HCT116 (cell line): ENCODE measurements around the gene STAB1. TPM values are rescaled to one million over a fixed set of nuclear protein-coding genes. Genes with fewer than 3 reads are reported as not detected.

Experiments used
- ATAC-seq: fragments of 200-7000 bp; cut with Tn5 transposase; 2 replicates; pipeline ENCODE4 v1.9.1; 2020; ENCODE audit warnings: mild to moderate bottlenecking, moderate library complexity
- BruUV-seq: library from RNA; stranded (reverse); fragments of 400-500 nt; replicated peaks from 2 replicates; lab custom pipeline; 2021; lab: Mats Ljungman, UMichigan
- CTCF ChIA-PET: fragments of 300-600 bp; sonication (Branson Sonifier 250); formaldehyde crosslinking; loops from one replicate; lab custom pipeline; 2021; ENCODE audit warnings: antibody characterized with exemption; lab: Charles Lee
- POLR2A ChIA-PET: fragments of 300-600, 350-600 bp; sonication (Branson Sonifier 250); formaldehyde crosslinking; loops from one replicate; lab custom pipeline; 2021; ENCODE audit warnings: antibody characterized with exemption; lab: Charles Lee
- RAD21 ChIA-PET, 2 experiments: fragments of 300-600 bp; sonication (Branson Sonifier 250); formaldehyde crosslinking; loops; one replicate each; lab custom pipeline; 2023; ENCODE audit warnings: low total read pairs in 2 of 2; ENCODE audit not compliant: uncharacterized antibody in 2 of 2, unreplicated experiment in 2 of 2, low non-redundant PET in 1 of 2; lab: Charles Lee
- DNase-seq: peaks from one replicate; pipeline ENCODE4 v3.0.0-alpha.2; 2010; ENCODE audit warnings: low read depth, low spot score
- H2AFZ ChIP-seq: fragments of 200-600 bp; shearing (Covaris generic), sonication (generic); 2 replicates; pipeline ENCODE4 v1.6.1; 2017; ENCODE audit warnings: low read depth, mixed run types, mixed read lengths, antibody characterized with exemption, low read length; ENCODE audit not compliant: poor library complexity, severe bottlenecking
- H3K27ac ChIP-seq: 2 replicates; pipeline ENCODE4 v1.5.1; 2012; ENCODE audit warnings: low read depth, low read length
- H3K27me3 ChIP-seq: fragments of 200-600 bp; sonication (generic); 2 replicates; pipeline ENCODE4 v1.6.1; 2016; ENCODE audit warnings: mixed run types, low read length, mixed read lengths; ENCODE audit not compliant: insufficient read depth
- H3K36me3 ChIP-seq, 2 experiments: fragments of 200-500 bp in 1 of 2; fragments of 200-600 bp in 1 of 2; sonication (Bioruptor generic) in 1 of 2; sonication (generic) in 1 of 2; 2 replicates each; pipeline versions ENCODE4 v1.5.1 to v1.6.1; 2014 to 2016; ENCODE audit warnings: low read length in 2 of 2, inconsistent platforms in 1 of 2, mixed read lengths in 1 of 2, mixed run types in 1 of 2; ENCODE audit not compliant: insufficient read depth in 2 of 2, control insufficient read depth in 1 of 2
- H3K4me1 ChIP-seq, 2 experiments: fragments of 200-600 bp in 1 of 2; sonication (generic) in 1 of 2; 2 replicates each; pipeline versions ENCODE4 v1.5.1 to v1.6.1; 2012 to 2017; ENCODE audit warnings: low read length in 2 of 2, inconsistent platforms in 1 of 2, mild to moderate bottlenecking in 1 of 2, mixed read lengths in 1 of 2, mixed run types in 1 of 2, moderate library complexity in 1 of 2; ENCODE audit not compliant: insufficient read depth in 2 of 2, control insufficient read depth in 1 of 2
- H3K4me2 ChIP-seq: fragments of 200-600 bp; sonication (generic); 2 replicates; pipeline ENCODE4 v1.6.1; 2017; ENCODE audit warnings: mixed run types, low read length, mixed read lengths
- H3K4me3 ChIP-seq, 2 experiments: fragments of 200-600 bp in 1 of 2; sonication (generic) in 1 of 2; replicated peaks in 1 of 2; 2 replicates each; pipeline ENCODE4 v1.5.1; 2011 to 2016; ENCODE audit warnings: low read length in 2 of 2, control low read depth in 1 of 2, low read depth in 1 of 2, mild to moderate bottlenecking in 1 of 2, mixed read lengths in 1 of 2, mixed run types in 1 of 2
- H3K79me2 ChIP-seq: fragments of 200-600 bp; sonication (generic); 2 replicates; pipeline ENCODE4 v1.6.1; 2017; ENCODE audit warnings: mild to moderate bottlenecking, mixed run types, low read length, moderate library complexity, mixed read lengths; ENCODE audit not compliant: insufficient read depth
- H3K9ac ChIP-seq: fragments of 200-600 bp; sonication (generic); 2 replicates; pipeline ENCODE4 v1.6.1; 2016; ENCODE audit warnings: low read length, mixed read lengths
- H3K9me2 ChIP-seq: fragments of 200-600 bp; sonication (generic), shearing (Covaris generic); 2 replicates; pipeline ENCODE4 v1.6.1; 2017; ENCODE audit warnings: mixed run types, mild to moderate bottlenecking, moderate library complexity; ENCODE audit not compliant: insufficient read depth
- H3K9me3 ChIP-seq, 2 experiments: fragments of 200-500 bp in 1 of 2; fragments of 200-600 bp in 1 of 2; sonication (Bioruptor generic) in 1 of 2; sonication (generic) in 1 of 2; 2 replicates each; pipeline ENCODE4 v1.6.1; 2014 to 2017; ENCODE audit warnings: low read length in 2 of 2, mixed read lengths in 2 of 2, inconsistent platforms in 1 of 2, low read depth in 1 of 2, mild to moderate bottlenecking in 1 of 2, mixed run types in 1 of 2, moderate library complexity in 1 of 2; ENCODE audit not compliant: control insufficient read depth in 1 of 2, insufficient read depth in 1 of 2
- H4K20me1 ChIP-seq: fragments of 200-600 bp; sonication (generic), shearing (Covaris generic); 2 replicates; pipeline ENCODE4 v1.6.1; 2017; ENCODE audit warnings: mixed run types, mild to moderate bottlenecking, moderate library complexity; ENCODE audit not compliant: insufficient read depth
- ELF1 ChIP-seq: IDR thresholded peaks from 2 replicates; pipeline ENCODE4 v1.6.1; 2012; ENCODE audit warnings: low read depth, borderline replicate concordance
- POLR2A ChIP-seq: IDR thresholded peaks from 2 replicates; pipeline ENCODE4 v1.7.0; 2011; ENCODE audit warnings: borderline replicate concordance; ENCODE audit not compliant: insufficient read depth, insufficient read length; ENCODE audit errors: extremely low read depth
- POLR2AphosphoS5 ChIP-seq: IDR thresholded peaks from 2 replicates; pipeline ENCODE4 v1.6.1; 2011; ENCODE audit warnings: mild to moderate bottlenecking, low read depth, low read length, moderate library complexity
- TCF7L2 ChIP-seq: IDR thresholded peaks from 2 replicates; pipeline ENCODE4 v1.7.0; 2011; ENCODE audit warnings: borderline replicate concordance, inconsistent platforms; ENCODE audit not compliant: insufficient read depth, insufficient read length; ENCODE audit errors: extremely low read depth
- YY1 ChIP-seq: IDR thresholded peaks from 2 replicates; pipeline ENCODE4 v1.6.1; 2011; ENCODE audit warnings: low read length, low read depth, moderate library complexity, mild to moderate bottlenecking; ENCODE audit not compliant: insufficient replicate concordance; ENCODE audit errors: extremely low read depth
- ZFX ChIP-seq: fragments of 450-650 bp; IDR thresholded peaks from 2 replicates; pipeline ENCODE4 v1.6.1; 2017
- intact Hi-C: fragments of 100-400 bp; cut with micrococcal nuclease; formaldehyde crosslinking; loops from 2 replicates; pipeline ENCODE4 v1.10.0; 2022
- total RNA-seq: library from RNA; stranded (reverse); gene quantifications from one replicate; pipeline ENCODE4 v1.2.1, GENCODE V29; 2021; ENCODE audit not compliant: unreplicated experiment
- TF ChIP-seq, protein P1 (sequence below): IDR thresholded peaks from 2 replicates; pipeline ENCODE4 v1.6.1; 2012
- TF ChIP-seq, protein P2 (sequence below), 3 experiments: fragments of 200-600 bp in 1 of 3; sonication (generic) in 1 of 3; IDR thresholded peaks in 2 of 3; conservative IDR thresholded peaks in 1 of 3; 2 replicates each; pipeline ENCODE4 v1.5.1; 2012 to 2017; ENCODE audit warnings: low read depth in 2 of 3, low read length in 2 of 3, antibody characterized with exemption in 1 of 3, borderline replicate concordance in 1 of 3, control low read depth in 1 of 3, mild to moderate bottlenecking in 1 of 3, mixed read lengths in 1 of 3, mixed run types in 1 of 3, moderate library complexity in 1 of 3; ENCODE audit not compliant: insufficient read depth in 1 of 3

Gene STAB1
- total RNA-seq, 1 experiment from 2014 or later = 0.44 TPM

DNA sequence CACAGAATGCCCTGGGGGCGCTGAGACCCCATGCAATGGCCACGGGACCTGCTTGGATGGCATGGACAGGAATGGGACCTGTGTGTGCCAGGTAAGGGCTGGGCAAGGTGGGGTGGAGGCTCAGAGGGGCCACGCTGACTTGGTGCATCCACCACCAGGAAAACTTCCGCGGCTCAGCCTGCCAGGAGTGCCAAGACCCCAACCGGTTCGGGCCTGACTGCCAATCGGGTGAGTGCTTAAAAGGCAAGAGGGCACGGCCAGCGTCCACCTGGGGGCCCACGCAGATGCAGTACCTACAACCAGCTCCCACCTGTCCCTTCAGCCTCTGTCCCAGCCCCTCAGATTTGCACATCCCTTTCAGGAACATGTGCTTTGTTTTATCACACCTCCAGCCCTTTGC lies 6.9 kb downstream of the STAB1 start:
- Histone ChIP-seq H3K4me2 (no peak overlapping the region), H3K79me2 (no peaks in the 10 kb centered on the region), H3K27me3 (no peaks in the 10 kb centered on the region), H3K36me3 (no peaks in the 10 kb centered on the region), H3K9me3 (no peaks in the 10 kb centered on the region), H2AFZ (no peak overlapping the region), H3K9me2 (no peaks in the 10 kb centered on the region), H3K4me1 (no peaks in the 10 kb centered on the region), H3K9ac (no peak overlapping the region), H3K4me3 (no peak overlapping the region), H4K20me1 (no peaks in the 10 kb centered on the region), H3K27ac (no peak overlapping the region)
- DNase-seq = no peak
- BruUV-seq = no TSS peak
- no peak for ATAC-seq
- intact Hi-C loops = no loop called here
- ChIA-PET CTCF (no interaction called here), RAD21 (no interaction called here), POLR2A (no interaction called here)
- TF ChIP-seq POLR2A (no peak), POLR2AphosphoS5 (no peak), ZFX (no peak), TCF7L2 (no peak), ELF1 (no peak), YY1 (no peak)
- TF ChIP-seq, protein P1, sequence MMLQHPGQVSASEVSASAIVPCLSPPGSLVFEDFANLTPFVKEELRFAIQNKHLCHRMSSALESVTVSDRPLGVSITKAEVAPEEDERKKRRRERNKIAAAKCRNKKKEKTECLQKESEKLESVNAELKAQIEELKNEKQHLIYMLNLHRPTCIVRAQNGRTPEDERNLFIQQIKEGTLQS = no peak
- TF ChIP-seq, protein P2, sequence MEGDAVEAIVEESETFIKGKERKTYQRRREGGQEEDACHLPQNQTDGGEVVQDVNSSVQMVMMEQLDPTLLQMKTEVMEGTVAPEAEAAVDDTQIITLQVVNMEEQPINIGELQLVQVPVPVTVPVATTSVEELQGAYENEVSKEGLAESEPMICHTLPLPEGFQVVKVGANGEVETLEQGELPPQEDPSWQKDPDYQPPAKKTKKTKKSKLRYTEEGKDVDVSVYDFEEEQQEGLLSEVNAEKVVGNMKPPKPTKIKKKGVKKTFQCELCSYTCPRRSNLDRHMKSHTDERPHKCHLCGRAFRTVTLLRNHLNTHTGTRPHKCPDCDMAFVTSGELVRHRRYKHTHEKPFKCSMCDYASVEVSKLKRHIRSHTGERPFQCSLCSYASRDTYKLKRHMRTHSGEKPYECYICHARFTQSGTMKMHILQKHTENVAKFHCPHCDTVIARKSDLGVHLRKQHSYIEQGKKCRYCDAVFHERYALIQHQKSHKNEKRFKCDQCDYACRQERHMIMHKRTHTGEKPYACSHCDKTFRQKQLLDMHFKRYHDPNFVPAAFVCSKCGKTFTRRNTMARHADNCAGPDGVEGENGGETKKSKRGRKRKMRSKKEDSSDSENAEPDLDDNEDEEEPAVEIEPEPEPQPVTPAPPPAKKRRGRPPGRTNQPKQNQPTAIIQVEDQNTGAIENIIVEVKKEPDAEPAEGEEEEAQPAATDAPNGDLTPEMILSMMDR (IDR thresholded peaks at IDR 0.05 in 2 of 3, conservative IDR thresholded peaks at IDR 0.05 in 1 of 3; ENCODE audit: borderline replicate concordance in 1 of 3, insufficient read depth in 1 of 3, low read depth in 2 of 3, low read length in 2 of 3) = no peak
